ENCODE data around the gene C10orf95.

Gene C10orf95

GRCh38 chr10:102435529-102436233 lies 15.7 kb downstream of the C10orf95 start:
- in situ Hi-C loops (cut with MboI; ENCODE audit: low sequenced_read_pairs): no loop called here

- in situ Hi-C loops (cut with MboI; ENCODE audit: low sequenced_read_pairs): no loop called here
These were observed 16.2 kb downstream of the C10orf95 start for GRCh38 chr10:102435133-102435497.

GRCh38 chr10:102434394-102435132 lies 16.8 kb downstream of the C10orf95 start:
- in situ Hi-C loops (cut with MboI; ENCODE audit: low sequenced_read_pairs): no loop called here

DNA sequence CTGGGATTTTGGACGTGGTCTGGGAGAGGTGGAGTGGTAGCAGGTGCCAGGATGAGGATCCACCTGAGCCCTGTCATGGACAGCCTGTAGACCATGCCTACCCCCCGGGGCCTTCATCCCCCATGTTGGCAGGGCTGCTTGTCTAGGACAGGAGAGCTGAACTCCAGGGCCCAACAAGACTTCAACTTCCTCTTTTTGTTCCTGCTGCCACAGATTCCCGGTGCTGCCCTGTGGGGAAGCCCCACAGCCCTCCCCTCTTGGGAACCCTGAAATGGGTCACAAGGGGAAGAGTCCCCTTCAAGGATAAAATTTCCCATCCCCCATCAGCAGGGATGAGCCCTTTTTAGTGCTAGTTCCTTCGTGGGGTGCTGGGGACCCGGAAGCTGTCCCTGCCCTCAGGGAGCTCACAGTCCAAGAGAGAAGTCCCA lies 17.7 kb downstream of the C10orf95 start:
- in situ Hi-C loops (cut with MboI; ENCODE audit: low sequenced_read_pairs): no loop called here

DNA sequence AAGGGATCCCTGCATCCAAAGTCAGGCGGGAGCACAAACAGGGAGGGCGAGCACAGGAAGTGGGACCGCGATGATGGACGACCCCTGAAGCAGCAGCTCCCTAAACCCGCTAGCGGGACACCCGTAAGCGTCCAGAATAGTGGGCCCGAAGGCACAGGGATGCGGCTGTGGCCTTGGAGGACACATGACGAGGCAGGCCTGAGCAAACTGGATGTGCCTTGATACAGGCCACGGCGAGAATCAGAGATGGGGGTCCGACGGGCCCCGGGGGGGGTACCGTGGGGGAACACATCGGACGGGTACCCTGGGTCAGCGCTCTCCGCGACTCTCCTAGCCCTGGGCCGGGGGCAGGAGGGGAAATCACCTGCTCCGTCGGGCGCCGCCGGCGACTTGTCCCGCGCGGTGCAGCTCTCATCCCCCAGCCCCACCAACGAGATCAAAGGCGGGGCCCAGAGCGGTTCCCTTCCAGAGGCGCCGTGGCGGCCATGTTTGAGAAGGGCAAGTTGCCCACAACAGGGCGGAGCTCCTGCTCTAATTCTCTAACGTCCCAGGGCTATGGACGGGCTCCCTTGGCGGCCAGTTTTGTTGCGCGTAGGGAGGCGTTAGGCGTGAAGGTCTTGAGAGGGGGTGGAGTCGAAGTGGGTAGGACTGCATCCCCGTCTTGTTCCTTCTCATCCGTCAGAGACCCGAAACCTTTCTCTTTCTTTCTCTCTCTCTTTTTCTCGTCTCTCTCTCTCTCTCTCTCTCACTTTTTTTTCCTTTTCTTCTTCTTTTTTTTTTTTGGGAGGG lies 19.0 kb downstream of the C10orf95 start, which contains the start of gene CUEDC2:
CUEDC2 (minus strand) TSS at position 413 of the 789 bp plus-strand sequence. CDS start 7,386 bp downstream, outside the sequence.
- in situ Hi-C loops (cut with MboI; ENCODE audit: low sequenced_read_pairs): no loop called here

DNA sequence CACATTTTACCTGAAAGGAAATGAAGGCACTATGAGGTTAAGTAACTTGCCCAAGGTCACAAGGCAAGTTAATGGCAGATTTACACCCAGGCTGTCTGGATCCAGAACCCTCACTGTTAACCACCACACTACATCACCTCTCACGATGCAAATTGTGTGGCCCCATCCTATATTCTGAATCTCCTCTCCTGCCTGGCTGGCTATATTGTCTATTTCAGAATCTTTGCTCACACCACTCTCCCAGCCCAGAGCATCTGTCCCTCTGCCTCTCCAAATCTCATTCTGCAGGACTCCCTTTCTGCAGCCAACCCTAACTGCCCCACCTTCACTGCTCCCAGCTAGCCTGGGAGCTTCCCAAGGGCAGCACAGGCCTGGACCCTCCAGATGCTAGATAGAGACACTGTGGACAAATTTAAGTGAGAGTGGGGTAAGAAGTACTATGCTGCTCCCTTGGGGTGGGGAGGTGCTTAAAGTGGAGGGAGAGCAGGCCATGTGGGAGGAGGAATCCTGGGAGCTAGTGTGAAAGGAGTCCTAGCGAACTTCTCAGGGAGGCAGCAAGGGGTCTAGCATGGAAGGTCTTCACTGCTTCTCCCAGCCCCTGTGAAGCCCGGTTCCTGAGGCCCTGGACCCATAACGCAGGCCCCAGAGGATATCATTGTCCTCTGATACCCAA lies 19.8 kb downstream of the C10orf95 start:
- in situ Hi-C loops (cut with MboI; ENCODE audit: low sequenced_read_pairs): no loop called here

DNA sequence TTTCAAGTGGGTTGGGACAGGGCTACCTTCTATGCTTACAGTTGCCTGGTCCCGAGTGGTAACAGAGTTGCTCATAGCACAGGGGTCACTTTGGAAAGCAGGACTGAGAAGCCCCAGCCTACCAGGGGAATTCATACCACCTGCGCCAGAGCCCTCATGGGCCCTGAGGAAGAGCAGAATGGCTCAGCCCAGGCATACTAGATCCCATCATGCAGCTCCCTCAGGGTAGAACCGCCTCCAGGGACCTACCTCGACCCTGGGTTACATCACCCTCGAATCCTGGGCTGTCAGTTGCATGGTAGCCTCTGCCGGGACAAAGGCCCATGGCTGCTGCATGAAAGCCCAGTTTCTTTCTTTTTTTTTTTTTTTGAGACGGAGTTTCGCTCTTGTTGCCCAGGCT lies 21.9 kb downstream of the C10orf95 start:
- in situ Hi-C loops (cut with MboI; ENCODE audit: low sequenced_read_pairs): no loop called here

DNA sequence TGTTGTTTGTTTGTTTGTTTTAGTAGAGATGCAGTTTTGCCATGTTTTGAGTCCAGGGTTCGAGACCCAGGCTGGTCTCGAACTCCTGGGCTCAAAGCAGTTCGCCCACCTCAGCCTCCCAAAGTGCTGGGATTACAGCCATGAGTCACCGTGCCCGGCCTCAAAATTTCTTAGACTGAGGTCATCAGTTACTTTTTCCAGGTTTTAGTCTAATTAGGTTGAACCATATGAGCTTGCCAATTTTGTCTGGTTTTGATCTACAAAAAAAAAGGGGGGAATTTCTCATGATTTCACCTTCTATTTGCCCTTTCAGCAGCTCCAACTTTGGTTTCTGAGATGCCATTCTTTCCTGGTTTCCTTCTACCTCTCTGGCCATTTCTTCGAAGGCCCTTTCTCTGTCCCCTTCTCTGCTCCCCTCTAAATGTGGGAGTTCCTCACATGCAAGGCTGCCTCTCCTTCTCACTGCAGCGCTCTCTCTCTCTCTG lies 24.5 kb downstream of the C10orf95 start:
- in situ Hi-C loops (cut with MboI; ENCODE audit: low sequenced_read_pairs): no loop called here

DNA sequence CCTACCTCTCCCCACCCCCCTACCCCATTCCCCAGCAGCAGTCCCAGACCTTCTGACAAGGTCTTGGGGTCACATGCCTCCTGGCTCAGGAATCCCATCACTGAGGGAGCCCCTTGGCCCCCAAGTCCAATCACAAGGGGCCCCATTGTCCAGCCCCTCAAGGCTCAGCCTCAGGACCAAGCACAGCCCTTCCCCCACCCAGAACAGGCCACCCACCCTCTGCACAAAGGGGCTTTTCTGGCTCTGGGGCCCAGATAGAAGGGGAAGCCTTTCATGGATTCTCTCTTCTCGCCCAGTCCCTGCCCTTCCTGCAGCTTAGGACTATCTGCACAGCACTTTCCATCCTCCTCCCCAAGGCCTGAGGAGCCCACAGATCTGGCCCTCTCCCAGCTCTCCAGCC lies 25.9 kb downstream of the C10orf95 start:
- in situ Hi-C loops (cut with MboI; ENCODE audit: low sequenced_read_pairs): no loop called here

GRCh38 chr10:102424916-102425315 lies 26.4 kb downstream of the C10orf95 start:
- in situ Hi-C loops (cut with MboI; ENCODE audit: low sequenced_read_pairs): no loop called here

GRCh38 chr10:102424145-102424544 lies 27.2 kb downstream of the C10orf95 start:
- in situ Hi-C loops (cut with MboI; ENCODE audit: low sequenced_read_pairs): no loop called here

- in situ Hi-C loops (cut with MboI; ENCODE audit: low sequenced_read_pairs): no loop called here
These were observed 27.9 kb downstream of the C10orf95 start for GRCh38 chr10:102423372-102423968.

DNA sequence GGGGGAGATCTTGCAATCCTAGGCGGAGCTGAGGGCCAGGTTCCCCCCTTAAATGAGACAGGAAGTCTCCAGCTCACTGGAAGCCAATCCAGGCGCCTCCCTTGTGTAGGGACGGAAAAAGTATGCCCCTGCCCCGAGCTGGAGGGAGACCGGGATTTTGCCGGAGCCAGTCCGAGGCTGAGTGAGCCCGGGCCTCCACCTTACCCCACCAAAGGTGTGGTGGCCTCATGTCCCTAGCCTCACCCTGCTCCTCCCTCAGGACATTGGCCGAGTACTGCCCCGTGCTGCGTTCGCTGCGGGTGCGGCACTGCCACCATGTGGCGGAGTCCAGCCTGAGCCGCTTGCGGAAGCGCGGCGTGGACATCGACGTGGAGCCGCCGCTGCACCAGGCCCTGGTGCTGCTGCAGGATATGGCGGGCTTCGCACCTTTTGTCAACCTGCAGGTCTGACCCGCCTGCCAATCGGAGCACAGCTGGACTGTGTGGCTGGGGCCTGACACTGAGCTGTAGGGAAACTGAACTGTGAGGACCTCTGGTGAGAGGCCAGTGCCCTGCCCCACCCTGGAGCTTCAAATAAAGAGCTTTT lies 28.7 kb downstream of the C10orf95 start:
- in situ Hi-C loops (cut with MboI; ENCODE audit: low sequenced_read_pairs): no loop called here

GRCh38 chr10:102421757-102422512 lies 29.4 kb downstream of the C10orf95 start:
- in situ Hi-C loops (cut with MboI; ENCODE audit: low sequenced_read_pairs): no loop called here

DNA sequence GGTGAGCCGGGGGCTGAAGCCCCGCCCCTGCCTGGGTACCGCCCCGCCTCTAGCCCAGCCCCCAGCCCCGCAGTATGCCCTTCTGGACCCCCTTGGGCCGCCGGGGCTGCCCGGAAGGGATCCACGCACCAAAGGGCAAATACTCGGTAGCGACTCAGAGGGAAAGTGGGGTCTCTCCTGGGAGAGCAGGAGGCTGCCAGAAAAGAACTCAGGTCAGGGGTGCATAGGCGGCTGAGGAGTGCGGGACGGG lies 29.9 kb downstream of the C10orf95 start:
- in situ Hi-C loops (cut with MboI; ENCODE audit: low sequenced_read_pairs): no loop called here

DNA sequence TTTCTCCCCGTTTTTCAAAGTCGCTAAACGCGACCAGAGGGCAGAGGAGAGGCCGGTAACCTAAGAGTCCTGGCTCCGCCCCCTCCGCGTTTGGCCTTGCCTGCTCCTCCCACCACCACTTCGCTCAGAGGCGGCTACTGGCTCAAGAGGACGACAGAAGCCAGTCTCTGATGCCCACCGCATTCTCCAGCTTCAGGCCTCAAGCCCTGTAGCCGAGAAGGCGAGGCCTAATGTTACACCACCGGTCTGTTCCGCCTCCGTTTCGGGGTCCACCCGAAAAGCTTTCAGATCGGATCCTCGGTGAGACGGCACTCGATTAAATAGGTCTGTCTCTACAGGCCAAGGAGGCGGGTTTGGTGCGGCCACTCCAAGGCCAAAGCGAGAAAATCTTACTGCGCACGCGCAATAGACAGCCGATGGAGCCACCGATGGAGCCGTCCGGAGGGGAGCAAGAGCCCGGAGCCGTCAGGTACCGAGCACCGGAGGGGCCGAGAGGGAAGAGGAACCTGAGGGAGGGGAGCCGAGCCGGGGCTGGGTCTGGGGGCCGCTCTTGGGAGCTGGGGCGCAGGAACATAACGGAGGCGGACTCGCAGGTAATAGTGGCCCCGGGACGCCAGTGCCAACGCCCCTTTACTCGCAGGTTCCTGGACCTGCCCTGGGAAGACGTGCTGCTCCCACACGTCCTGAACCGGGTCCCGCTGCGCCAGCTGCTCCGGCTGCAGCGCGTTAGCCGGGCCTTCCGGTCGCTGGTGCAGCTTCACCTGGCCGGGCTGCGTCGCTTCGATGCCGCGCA lies 30.4 kb downstream of the C10orf95 start, which contains the start of gene FBXL15:
FBXL15 (plus strand) TSS at position 123 of the 793 bp plus-strand sequence; CDS start at position 417, 294 bp downstream.
- in situ Hi-C loops (cut with MboI; ENCODE audit: low sequenced_read_pairs): no loop called here

DNA sequence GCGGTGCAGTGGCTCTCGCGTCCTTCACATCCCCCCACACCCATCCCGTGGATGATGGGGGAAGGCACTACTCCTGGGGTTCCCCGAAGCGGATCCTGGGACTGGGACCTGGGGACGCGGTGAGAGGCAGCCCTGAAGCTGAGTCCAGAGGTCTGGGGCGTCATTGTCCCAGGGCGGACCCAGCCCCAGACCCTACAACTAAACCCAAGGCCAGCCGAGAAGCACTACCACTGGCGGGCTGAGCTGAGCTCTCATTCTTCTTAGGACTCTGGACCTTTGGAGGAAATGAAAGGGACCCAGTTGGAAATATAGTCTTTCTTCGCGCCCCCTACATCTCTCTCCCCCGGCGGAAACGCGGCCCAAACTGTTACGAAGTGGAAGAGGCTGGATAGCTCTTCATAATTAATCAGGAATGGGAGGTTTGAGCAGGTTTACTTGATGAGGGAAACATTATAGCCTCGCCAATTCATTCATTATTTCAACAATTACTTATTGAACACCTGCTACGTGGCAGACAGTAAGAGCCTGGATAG lies 31.1 kb downstream of the C10orf95 start:
- in situ Hi-C loops (cut with MboI; ENCODE audit: low sequenced_read_pairs): no loop called here
